Esophagus muscularis mucosa (tissue), 4 donors: Measurements from ENCODE around the gene SLC9A1. TPM values are rescaled to one million over a fixed set of nuclear protein-coding genes. Genes with fewer than 3 reads are reported as not detected.

Source experiments
- DNase-seq: peaks from one replicate; pipeline ENCODE4 v3.0.0-alpha.2; 2017; ENCODE audit errors: extremely low spot score
- H3K27ac ChIP-seq, 4 donors: fragments of 200-600 bp; sonication (generic); replicated peaks in 1 of 4; 1 replicate in 3 of 4; 2 replicates in 1 of 4; pipeline ENCODE4 v1.5.1; 2016 to 2019; ENCODE audit warnings: mild to moderate bottlenecking in 1 of 4
- H3K27me3 ChIP-seq, 4 donors: fragments of 200-600 bp; sonication (generic); one replicate each; pipeline versions ENCODE4 v1.5.1 to v1.6.0; 2016 to 2019
- H3K36me3 ChIP-seq, 4 donors: fragments of 200-600 bp; sonication (generic); one replicate each; pipeline ENCODE4 v1.5.1; 2016 to 2019
- H3K4me1 ChIP-seq, 4 donors: fragments of 200-600 bp; sonication (generic); one replicate each; pipeline ENCODE4 v1.5.1; 2016 to 2019
- H3K4me3 ChIP-seq, 4 donors: fragments of 200-600 bp; sonication (generic); 1 replicate in 2 of 4; 2 replicates in 2 of 4; pipeline ENCODE4 v1.5.1; 2016 to 2019; ENCODE audit warnings: mild to moderate bottlenecking in 4 of 4, moderate library complexity in 1 of 4
- H3K9me3 ChIP-seq, 4 donors: fragments of 200-600 bp; sonication (generic); 1 replicate in 3 of 4; 2 replicates in 1 of 4; pipeline ENCODE4 v1.5.1; 2016 to 2019
- EP300 ChIP-seq: sonication (generic); formaldehyde crosslinking; IDR thresholded peaks from one replicate; pipeline ENCODE4 v1.6.1; 2017; ENCODE audit warnings: antibody characterized with exemption
- POLR2A ChIP-seq: fragments of 450-650 bp; IDR thresholded peaks from one replicate; pipeline ENCODE4 v1.6.1; 2017; ENCODE audit warnings: antibody characterized with exemption, moderate library complexity, mild to moderate bottlenecking, low read depth
- POLR2AphosphoS5 ChIP-seq, 2 donors: sonication (generic); formaldehyde crosslinking; IDR thresholded peaks; one replicate each; pipeline ENCODE4 v1.6.1; 2017; ENCODE audit warnings: antibody characterized with exemption in 2 of 2
- WGBS: methylation state at CpG from one replicate; pipeline ENCODE4 v1.1.5; 2018; 5-methylcytosine and 5-hydroxymethylcytosine counted together
- intact Hi-C: fragments of 100-400 bp; cut with DNase I; formaldehyde crosslinking; loops from one replicate; pipeline ENCODE4 v1.15.1; 2023
- total RNA-seq, 4 donors: library from RNA; depleted of rRNA; stranded (reverse); fragments of >200 nt; gene quantifications; one replicate each; pipeline versions ENCODE4 v1.1.0 to v1.2.1, GENCODE V29; 2016
- TF ChIP-seq, protein P1 (sequence below), 3 experiments: fragments of 200-600 bp in 2 of 3; fragments of 450-650 bp in 1 of 3; sonication (generic) in 2 of 3; IDR thresholded peaks; one replicate each; pipeline ENCODE4 v1.5.1; 2017 to 2019; ENCODE audit warnings: antibody characterized with exemption in 3 of 3, mild to moderate bottlenecking in 2 of 3, moderate library complexity in 1 of 3

SLC9A1 gene
- total RNA-seq, 4 donors from 2014 or later = 8.3 to 29.2 (median 11.4) TPM

- DNase-seq = no peak
- no peaks in the 10 kb centered on the region for H3K27me3 ChIP-seq
- H3K9me3 ChIP-seq = no peaks in the 10 kb centered on the region
- intact Hi-C loops = no loop called here
- peaks cover 0 to 21% (median 11%) of the 10 kb centered on the region in 4 donors for H3K36me3 ChIP-seq
- TF ChIP-seq POLR2A (no peak), POLR2AphosphoS5 (IDR thresholded peaks at IDR 0.05) (no peak), EP300 (no peak)
- H3K4me3 ChIP-seq = no peak overlapping the region
- H3K4me1 ChIP-seq = peaks cover 47 to 74% (median 64%) of the 10 kb centered on the region in 4 donors
- WGBS = 58% methylated on average over 3 of the region's 3 CpGs
- peak overlapping the region in 3 of 4 donors; percentile 23 to 74 (median 74) for H3K27ac ChIP-seq
Observed at GRCh38 chr1:27116232-27116631, 38.7 kb downstream of the SLC9A1 start.

- Histone ChIP-seq H3K27ac (no peak overlapping the region), H3K36me3 (peaks cover 0 to 21% (median 12%) of the 10 kb centered on the region in 4 donors), H3K27me3 (no peaks in the 10 kb centered on the region), H3K9me3 (no peaks in the 10 kb centered on the region), H3K4me1 (peaks cover 44 to 65% (median 62%) of the 10 kb centered on the region in 4 donors), H3K4me3 (no peak overlapping the region)
- intact Hi-C loops = no loop called here
- WGBS = 91% methylated on average over 5 of the region's 5 CpGs
- no peak for TF ChIP-seq POLR2AphosphoS5 (IDR thresholded peaks at IDR 0.05)
- TF ChIP-seq, protein P1, sequence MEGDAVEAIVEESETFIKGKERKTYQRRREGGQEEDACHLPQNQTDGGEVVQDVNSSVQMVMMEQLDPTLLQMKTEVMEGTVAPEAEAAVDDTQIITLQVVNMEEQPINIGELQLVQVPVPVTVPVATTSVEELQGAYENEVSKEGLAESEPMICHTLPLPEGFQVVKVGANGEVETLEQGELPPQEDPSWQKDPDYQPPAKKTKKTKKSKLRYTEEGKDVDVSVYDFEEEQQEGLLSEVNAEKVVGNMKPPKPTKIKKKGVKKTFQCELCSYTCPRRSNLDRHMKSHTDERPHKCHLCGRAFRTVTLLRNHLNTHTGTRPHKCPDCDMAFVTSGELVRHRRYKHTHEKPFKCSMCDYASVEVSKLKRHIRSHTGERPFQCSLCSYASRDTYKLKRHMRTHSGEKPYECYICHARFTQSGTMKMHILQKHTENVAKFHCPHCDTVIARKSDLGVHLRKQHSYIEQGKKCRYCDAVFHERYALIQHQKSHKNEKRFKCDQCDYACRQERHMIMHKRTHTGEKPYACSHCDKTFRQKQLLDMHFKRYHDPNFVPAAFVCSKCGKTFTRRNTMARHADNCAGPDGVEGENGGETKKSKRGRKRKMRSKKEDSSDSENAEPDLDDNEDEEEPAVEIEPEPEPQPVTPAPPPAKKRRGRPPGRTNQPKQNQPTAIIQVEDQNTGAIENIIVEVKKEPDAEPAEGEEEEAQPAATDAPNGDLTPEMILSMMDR (IDR thresholded peaks at IDR 0.05) = no peak
- TF ChIP-seq POLR2A = no peak
- TF ChIP-seq EP300 = no peak
- no peak for DNase-seq
Observed at GRCh38 chr1:27114546-27114945, 40.4 kb downstream of the SLC9A1 start.

GRCh38 chr1:27113861-27114260 is 41.1 kb downstream of the SLC9A1 start:
- Histone ChIP-seq H3K27ac (no peak overlapping the region), H3K4me3 (no peak overlapping the region), H3K27me3 (no peaks in the 10 kb centered on the region), H3K4me1 (peaks cover 37 to 58% (median 56%) of the 10 kb centered on the region in 4 donors), H3K36me3 (peaks cover 0 to 21% (median 17%) of the 10 kb centered on the region in 4 donors), H3K9me3 (no peaks in the 10 kb centered on the region)
- TF ChIP-seq EP300 (no peak), POLR2A (no peak), POLR2AphosphoS5 (IDR thresholded peaks at IDR 0.05) (no peak)
- TF ChIP-seq, protein P1 (IDR thresholded peaks at IDR 0.05) = no peak
- 90% methylated on average over 22 of the region's 22 CpGs for WGBS
- DNase-seq = no peak
- intact Hi-C loops = no loop called here

DNA sequence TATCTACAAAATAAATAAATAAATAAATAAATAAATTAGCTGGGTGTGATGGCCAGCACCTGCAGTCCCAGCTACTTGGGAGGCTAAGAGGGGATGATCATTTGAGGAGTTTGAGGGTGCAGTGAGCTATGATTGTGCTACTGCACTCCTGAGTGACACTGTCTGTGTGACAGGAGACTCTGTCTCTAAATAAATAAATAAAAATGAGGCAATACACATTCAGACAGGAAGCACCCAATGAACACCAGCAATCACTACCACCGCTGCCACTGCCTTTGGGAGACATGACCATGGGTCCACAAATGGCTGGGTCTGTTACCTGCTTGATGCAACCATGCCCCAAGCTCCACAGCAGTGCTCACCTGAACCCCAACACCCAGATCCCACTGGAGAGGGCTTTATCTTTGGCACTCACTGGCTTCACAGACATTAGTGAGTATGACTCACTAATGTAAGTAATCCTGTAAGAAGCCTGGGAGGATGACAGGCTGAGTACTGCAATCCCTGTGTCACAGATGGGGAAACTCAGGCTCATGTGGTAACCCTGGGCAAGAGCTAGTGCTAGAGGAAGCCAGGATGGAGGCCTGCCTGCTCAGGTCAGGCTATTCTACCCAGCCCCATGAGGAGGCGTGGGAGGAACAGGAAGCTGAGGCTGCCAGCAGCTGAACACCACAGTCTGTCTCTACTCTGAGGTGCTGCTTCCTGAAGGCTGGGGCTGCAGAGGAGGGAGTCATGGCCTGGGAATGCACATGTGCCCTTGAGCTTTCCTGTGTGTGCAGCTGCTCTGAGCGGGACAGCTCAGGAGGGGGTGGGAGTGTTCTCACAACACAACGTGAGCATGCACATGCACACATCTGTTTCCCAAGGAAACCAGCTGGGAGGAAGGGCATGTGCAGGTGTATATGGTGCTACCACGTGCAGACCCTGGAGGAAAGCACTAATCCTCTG is 43.0 kb downstream of the SLC9A1 start:
- intact Hi-C loops = no loop called here
- no peaks in the 10 kb centered on the region for H3K9me3 ChIP-seq
- peak overlapping the region in 2 of 4 donors; percentile 22 to 29 for H3K27ac ChIP-seq
- H3K36me3 ChIP-seq = peaks cover 0 to 21% (median 18%) of the 10 kb centered on the region in 4 donors
- peaks cover 20 to 40% (median 36%) of the 10 kb centered on the region in 4 donors for H3K4me1 ChIP-seq
- peak; percentile 93 for DNase-seq
- no peak overlapping the region for H3K4me3 ChIP-seq
- TF ChIP-seq, protein P1 (IDR thresholded peaks at IDR 0.05) = peak in 1 of 3 experiments; percentile 16
- peak; percentile 71 to 81 for TF ChIP-seq POLR2AphosphoS5 (IDR thresholded peaks at IDR 0.05)
- TF ChIP-seq EP300 = no peak
- no peak for TF ChIP-seq POLR2A
- WGBS = 51% methylated on average over 3 of the region's 5 CpGs
- no peaks in the 10 kb centered on the region for H3K27me3 ChIP-seq
